HepG2 (cell line): Measurements from ENCODE around the gene HADHA. TPM values are rescaled to one million over a fixed set of nuclear protein-coding genes. Genes with fewer than 3 reads are reported as not detected.
A peak's percentile ranks its signal among the peaks of the same experiment; 100 is the strongest.

Experiments
- ATAC-seq: fragments of 200-7000 bp; cut with Tn5 transposase; 3 replicates; pipeline ENCODE4 v1.9.1; 2020; ENCODE audit warnings: mild to moderate bottlenecking, moderate library complexity
- BruUV-seq: library from RNA; stranded (reverse); fragments of 400-500 nt; replicated peaks from 2 replicates; lab custom pipeline; 2021; lab: Mats Ljungman, UMichigan
- CTCF ChIA-PET: fragments of 300-600 bp; formaldehyde crosslinking; extraction: SDS; loops from one replicate; lab custom pipeline; 2021; ENCODE audit warnings: low total read pairs, inconsistent platforms, low intra/inter-chr PET ratio; lab: Yijun Ruan, JAX
- POLR2A ChIA-PET: fragments of 350-600 bp; sonication (Branson Sonifier 250); formaldehyde crosslinking; loops from one replicate; lab custom pipeline; 2020; ENCODE audit warnings: antibody characterized with exemption, inconsistent platforms; lab: Yijun Ruan, JAX
- DNase-seq: peaks from one replicate; pipeline ENCODE4 v3.0.0-alpha.2; 2015; ENCODE audit warnings: low spot score
- FAIRE-seq: peaks from 3 replicates; lab custom pipeline; 2011; peaks lifted over from hg19 to GRCh38; lab: Jason Lieb, UNC
- H2AFZ ChIP-seq: one replicate; pipeline ENCODE4 v1.6.1; 2011; ENCODE audit warnings: low read length, inconsistent platforms
- H3K27ac ChIP-seq: fragments of 300-600 bp; 3 replicates; pipeline ENCODE4 v1.8.0; 2011; ENCODE audit warnings: mixed run types, mild to moderate bottlenecking, mixed read lengths, low read length, inconsistent platforms; ENCODE audit not compliant: insufficient read depth; ENCODE audit errors: extremely low read length
- H3K27me3 ChIP-seq, 2 experiments: fragments of 200-600 bp in 1 of 2; 2 replicates in 1 of 2; 3 replicates in 1 of 2; pipeline versions ENCODE4 v1.6.0 to v1.8.0; 2011; ENCODE audit warnings: low read length in 2 of 2, mild to moderate bottlenecking in 2 of 2, moderate library complexity in 2 of 2, inconsistent platforms in 1 of 2; ENCODE audit not compliant: insufficient read depth in 2 of 2, control insufficient read depth in 1 of 2
- H3K36me3 ChIP-seq, 2 experiments: fragments of 200-600 bp in 1 of 2; replicated peaks in 1 of 2; 2 replicates in 1 of 2; 3 replicates in 1 of 2; pipeline versions ENCODE4 v1.5.1 to v1.8.0; 2011; ENCODE audit warnings: low read length in 2 of 2, inconsistent platforms in 1 of 2; ENCODE audit not compliant: insufficient read depth in 2 of 2, control insufficient read depth in 1 of 2
- H3K4me1 ChIP-seq: 2 replicates; pipeline ENCODE4 v1.5.1; 2012; ENCODE audit warnings: low read length, inconsistent platforms; ENCODE audit not compliant: insufficient read depth
- H3K4me2 ChIP-seq: 2 replicates; pipeline ENCODE4 v1.6.0; 2011; ENCODE audit warnings: low read depth, low read length, inconsistent platforms
- H3K4me3 ChIP-seq, 3 experiments: fragments of 200-600 bp in 1 of 3; sonication (generic), shearing (Covaris generic) in 1 of 3; replicated peaks in 1 of 3; 2 replicates each; pipeline ENCODE4 v1.5.1; 2011 to 2016; ENCODE audit warnings: low read length in 3 of 3, inconsistent platforms in 2 of 3, low read depth in 2 of 3, mild to moderate bottlenecking in 2 of 3, control low read depth in 1 of 3, mixed read lengths in 1 of 3; ENCODE audit not compliant: insufficient read depth in 1 of 3
- H3K79me2 ChIP-seq: one replicate; pipeline ENCODE4 v1.6.1; 2011; ENCODE audit warnings: low read length, inconsistent platforms; ENCODE audit not compliant: insufficient read depth
- H3K9ac ChIP-seq: 2 replicates; pipeline ENCODE4 v1.6.0; 2011; ENCODE audit warnings: mild to moderate bottlenecking, low read depth, low read length, inconsistent platforms; ENCODE audit not compliant: insufficient read depth
- H3K9me3 ChIP-seq: 2 replicates; pipeline ENCODE4 v1.5.1; 2012; ENCODE audit warnings: mild to moderate bottlenecking, low read length
- H4K20me1 ChIP-seq: 2 replicates; pipeline ENCODE4 v1.6.0; 2011; ENCODE audit warnings: inconsistent platforms, mild to moderate bottlenecking, low read length, moderate library complexity; ENCODE audit not compliant: insufficient read depth
- CBX1 ChIP-seq: IDR thresholded peaks from one replicate; pipeline ENCODE4 v1.6.1; 2016; ENCODE audit warnings: antibody characterized with exemption, low read depth
- FOXJ3 ChIP-seq: sonication (generic); formaldehyde crosslinking; IDR thresholded peaks from 2 replicates; pipeline ENCODE4 v1.4.0; 2020; ENCODE audit warnings: missing genetic modification reagents, mild to moderate bottlenecking, borderline replicate concordance
- HNRNPK ChIP-seq: fragments of 200-400 bp; formaldehyde crosslinking; IDR thresholded peaks from 2 replicates; pipeline ENCODE4 v1.6.1; 2018; ENCODE audit warnings: low read length, low read depth, moderate library complexity, mild to moderate bottlenecking; ENCODE audit not compliant: poor library complexity, severe bottlenecking
- HNRNPL ChIP-seq: fragments of 200-400 bp; formaldehyde crosslinking; IDR thresholded peaks from 2 replicates; pipeline ENCODE4 v1.6.1; 2017; ENCODE audit warnings: mild to moderate bottlenecking, low read depth, low read length
- KLF9 ChIP-seq: IDR thresholded peaks from 2 replicates; pipeline ENCODE4 v1.6.1; 2016; ENCODE audit warnings: low read depth
- MEIS1 ChIP-seq: sonication (generic); formaldehyde crosslinking; IDR thresholded peaks from 2 replicates; pipeline ENCODE4 v1.9.0; 2021; ENCODE audit warnings: mild to moderate bottlenecking, missing genetic modification reagents, moderate library complexity, borderline replicate concordance
- NKX3-1 ChIP-seq: sonication (generic); formaldehyde crosslinking; IDR thresholded peaks from 2 replicates; pipeline ENCODE4 v1.5.0; 2020; ENCODE audit warnings: missing genetic modification reagents
- NR3C1 ChIP-seq: sonication (generic); formaldehyde crosslinking; IDR thresholded peaks from 2 replicates; pipeline ENCODE4 v1.4.0; 2020; ENCODE audit warnings: missing genetic modification reagents
- PAX8 ChIP-seq: sonication (generic); formaldehyde crosslinking; IDR thresholded peaks from 2 replicates; pipeline ENCODE4 v1.8.0; 2022; ENCODE audit warnings: mild to moderate bottlenecking, missing genetic modification reagents, borderline replicate concordance
- PHF8 ChIP-seq: sonication (generic); formaldehyde crosslinking; IDR thresholded peaks from 2 replicates; pipeline ENCODE4 v1.5.0; 2020; ENCODE audit warnings: missing genetic modification reagents
- PRPF4 ChIP-seq: fragments of 200-400 bp; formaldehyde crosslinking; IDR thresholded peaks from 2 replicates; pipeline ENCODE4 v1.6.1; 2016; ENCODE audit warnings: low read length, low read depth; ENCODE audit not compliant: poor library complexity, severe bottlenecking
- RBM22 ChIP-seq: fragments of 200-400 bp; formaldehyde crosslinking; optimal IDR thresholded peaks from 2 replicates; pipeline ENCODE3; 2017; ENCODE audit warnings: mild to moderate bottlenecking, low read length, moderate library complexity
- RCOR2 ChIP-seq: IDR thresholded peaks from 2 replicates; pipeline ENCODE4 v1.6.1; 2016; ENCODE audit warnings: missing biosample characterization, missing genetic modification reagents
- UBTF ChIP-seq: sonication (generic); formaldehyde crosslinking; IDR thresholded peaks from 2 replicates; pipeline ENCODE4 v1.4.0; 2020; ENCODE audit warnings: mild to moderate bottlenecking, missing genetic modification reagents
- ZBTB1 ChIP-seq: sonication (generic); formaldehyde crosslinking; IDR thresholded peaks from 2 replicates; pipeline ENCODE4 v1.4.0; 2020; ENCODE audit warnings: missing genetic modification reagents, borderline replicate concordance
- ZFAT ChIP-seq: sonication (generic); formaldehyde crosslinking; conservative IDR thresholded peaks from 2 replicates; pipeline ENCODE4 v1.8.1; 2023; ENCODE audit warnings: missing genetic modification reagents, inconsistent platforms
- ZFP82 ChIP-seq: sonication (generic); formaldehyde crosslinking; IDR thresholded peaks from 2 replicates; pipeline ENCODE4 v1.5.1; 2020; ENCODE audit warnings: mild to moderate bottlenecking, missing genetic modification reagents, borderline replicate concordance
- ZFY ChIP-seq: sonication (generic); formaldehyde crosslinking; IDR thresholded peaks from 2 replicates; pipeline ENCODE4 v1.4.0; 2020; ENCODE audit warnings: missing genetic modification reagents
- ZNF136 ChIP-seq: sonication (generic); formaldehyde crosslinking; IDR thresholded peaks from 2 replicates; pipeline ENCODE4 v1.8.1; 2022; ENCODE audit warnings: low read depth, mild to moderate bottlenecking, moderate library complexity, missing genetic modification reagents
- ZNF367 ChIP-seq: sonication (generic); formaldehyde crosslinking; IDR thresholded peaks from 2 replicates; pipeline ENCODE4 v1.4.0; 2020; ENCODE audit warnings: missing genetic modification reagents, borderline replicate concordance
- ZNF496 ChIP-seq: sonication (generic); formaldehyde crosslinking; IDR thresholded peaks from 2 replicates; pipeline ENCODE4 v1.8.1; 2023; ENCODE audit warnings: mild to moderate bottlenecking, moderate library complexity, missing genetic modification reagents; ENCODE audit not compliant: insufficient replicate concordance
- ZNF598 ChIP-seq: sonication (generic); formaldehyde crosslinking; IDR thresholded peaks from 2 replicates; pipeline ENCODE4 v1.5.1; 2020; ENCODE audit warnings: mild to moderate bottlenecking, missing genetic modification reagents, borderline replicate concordance
- ZNF777 ChIP-seq: sonication (generic); formaldehyde crosslinking; IDR thresholded peaks from 2 replicates; pipeline ENCODE4 v1.4.0; 2020; ENCODE audit warnings: missing genetic modification reagents
- ZSCAN20 ChIP-seq: sonication (generic); formaldehyde crosslinking; IDR thresholded peaks from 2 replicates; pipeline ENCODE4 v1.4.0; 2020; ENCODE audit warnings: missing genetic modification reagents, mild to moderate bottlenecking, borderline replicate concordance
- WGBS: methylation state at CpG from one replicate; pipeline ENCODE4 v1.1.6; 2017; ENCODE audit warnings: low lambda C conversion rate; 5-methylcytosine and 5-hydroxymethylcytosine counted together
- in situ Hi-C: cut with HindIII; loops from 2 replicates; pipeline ENCODE4 v1.10.0; 2017; ENCODE audit warnings: low pct_unique_long_range_greater_than_20kb; ENCODE audit not compliant: extremely low pct_ligation_motif_present
- intact Hi-C: fragments of 100-400 bp; cut with micrococcal nuclease; formaldehyde crosslinking; loops from one replicate; pipeline ENCODE4 v1.10.0; 2022; ENCODE audit not compliant: unreplicated experiment
- polyA plus RNA-seq, 8 experiments: library from polyadenylated mRNA; depleted of rRNA in 3 of 8; stranded (reverse) in 7 of 8; unstranded in 1 of 8; fragments of >200 nt; fragmentation: Illumina TruSeq in 4 of 8; extraction: Trizol in 4 of 8; gene quantifications; 2 replicates each; pipeline versions ENCODE4 v1.2.1 to v1.2.3, GENCODE V29; 2011 to 2016; ENCODE audit warnings: low read depth in 4 of 8, missing spikeins in 1 of 8, mixed read lengths in 1 of 8; ENCODE audit not compliant: insufficient read depth in 1 of 8
- total RNA-seq, 5 experiments: library from RNA; depleted of rRNA; stranded (reverse); fragments of >200 nt; fragmentation: Illumina TruSeq; extraction: Trizol; gene quantifications; 2 replicates each; pipeline ENCODE4 v1.2.3, GENCODE V29; 2016; ENCODE audit warnings: low read depth in 1 of 5

The HADHA gene
- total and polyA plus RNA-seq, 2 of the 13 experiments (the other 11 are each of a cell fraction or from before 2014, with no cell fraction given), result 102 to 270 TPM

DNA sequence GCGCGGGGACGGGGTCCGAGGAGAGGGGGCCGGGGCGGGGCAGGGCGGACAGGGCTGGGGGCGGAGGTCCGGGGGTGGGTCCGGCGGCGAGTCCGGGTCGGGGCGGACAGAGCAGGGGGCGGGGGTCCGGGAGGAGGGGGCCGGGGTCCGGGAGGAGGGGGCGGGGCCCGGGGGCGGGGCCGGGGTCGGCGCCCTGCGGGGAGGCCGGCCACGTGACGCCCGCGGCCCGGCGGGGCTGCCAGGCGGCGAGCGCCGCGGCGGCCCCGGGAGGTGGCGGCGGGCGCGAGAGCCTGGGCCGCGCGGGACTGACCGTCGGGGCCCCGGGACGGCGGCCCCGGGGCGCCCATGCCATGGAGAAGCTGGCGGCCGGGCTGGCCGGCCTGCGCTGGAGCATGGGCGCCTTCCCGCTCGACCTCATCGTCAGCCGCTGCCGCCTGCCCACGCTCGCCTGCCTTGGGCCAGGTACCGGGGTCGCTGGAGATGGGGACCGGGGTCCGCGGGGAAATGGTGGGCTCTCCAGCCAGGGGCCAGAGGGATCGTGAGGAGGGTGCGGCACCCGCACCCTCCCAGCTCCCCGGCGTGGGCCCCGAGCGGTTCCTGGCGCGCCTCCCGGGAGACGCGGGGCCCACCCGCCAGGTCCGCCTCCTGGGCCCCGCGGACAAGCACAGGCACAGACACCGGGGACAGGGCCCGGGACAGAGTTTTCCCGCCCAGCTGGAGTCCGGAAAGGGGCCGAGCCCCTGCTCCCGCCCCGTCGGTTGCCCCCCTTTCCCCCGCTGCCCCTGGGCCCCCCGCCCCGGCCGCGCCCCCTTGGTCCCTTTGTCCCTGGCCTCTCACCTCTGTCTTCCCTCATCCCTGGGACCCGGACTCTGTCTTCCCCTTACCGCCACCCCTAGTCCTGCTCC is 71.3 kb downstream of the HADHA start, which contains the start of gene GAREM2:
TSS of gene GAREM2 (plus strand) at position 218 of the 905 bp plus-strand sequence. CDS start at position 351, 133 bp downstream.
- DNase-seq, result no peak
- no peak within 1 kb of the TSS for H2AFZ ChIP-seq
- H3K79me2 ChIP-seq, result no peaks in the 10 kb centered on the region
- POLR2A ChIA-PET, result no interaction called here
- intact Hi-C loops (loop anchor here (5.0 kb wide), 1 partner anchor 154 kb away; no protein-coding TSS in a partner anchor), in situ Hi-C loops (no loop called here)
- CTCF ChIA-PET, result no interaction called here
- no peak within 1 kb of the TSS for H3K27ac ChIP-seq
- no peaks in the 10 kb centered on the region for H3K9me3 ChIP-seq
- peaks cover 11 to 59% of the 10 kb centered on the region in 2 experiments for H3K27me3 ChIP-seq
- peak within 1 kb of the TSS; percentile 49 to 76 (median 55) for H3K4me3 ChIP-seq
- WGBS, result 11% methylated on average over 45 of the region's 102 CpGs
- peak; percentile 16 for ATAC-seq
- FAIRE-seq, result no peak
- H3K4me2 ChIP-seq, result peak within 1 kb of the TSS; percentile 83
- H3K9ac ChIP-seq, result peak within 1 kb of the TSS; percentile 57; the same call in 1 of the 2 replicates
- no peaks in the 10 kb centered on the region; the same call in 1 of the 2 replicates for H4K20me1 ChIP-seq
- no peaks in the 10 kb centered on the region for H3K36me3 ChIP-seq
- H3K4me1 ChIP-seq, result peaks cover 20% of the 10 kb centered on the region
- BruUV-seq, result no TSS peak
- no peak for TF ChIP-seq PHF8 (CRISPR knock-in tag)
- no peak for TF ChIP-seq ZNF367 (CRISPR knock-in tag)
- TF ChIP-seq MEIS1 (CRISPR knock-in tag), result peak; percentile 41; the same call in 1 of the 2 replicates
- no peak for TF ChIP-seq KLF9 (CRISPR knock-in tag)
- TF ChIP-seq NR3C1, result no peak
- TF ChIP-seq ZFP82, result no peak
- no peak for TF ChIP-seq CBX1
- TF ChIP-seq ZFY, result 0 out of 2 replicates have a peak, but pooled peaks have one; percentile 23
- TF ChIP-seq PRPF4, result no peak
- no peak for TF ChIP-seq ZNF496
- TF ChIP-seq ZSCAN20 (CRISPR knock-in tag), result 0 out of 2 replicates have a peak, but pooled peaks have one; percentile 36
- TF ChIP-seq RCOR2, result no peak
- TF ChIP-seq ZFAT (CRISPR knock-in tag), result no peak
- no peak for TF ChIP-seq RBM22
- TF ChIP-seq HNRNPL, result no peak
- TF ChIP-seq UBTF (CRISPR knock-in tag), result peak; percentile 31; the same call in 1 of the 2 replicates
- no peak for TF ChIP-seq NKX3-1 (CRISPR knock-in tag)
- no peak for TF ChIP-seq FOXJ3
- TF ChIP-seq ZNF777, result peak; percentile 96
- TF ChIP-seq PAX8 (CRISPR knock-in tag), result no peak
- peak; percentile 4 for TF ChIP-seq HNRNPK
- TF ChIP-seq ZNF598 (CRISPR knock-in tag), result 0 out of 2 replicates have a peak, but pooled peaks have one; percentile 21
- no peak for TF ChIP-seq ZNF136 (CRISPR knock-in tag)
- TF ChIP-seq ZBTB1 (CRISPR knock-in tag), result no peak
